Right ventricle myocardium superior (tissue), 1 donor: Measurements from ENCODE around the gene ANKS1B. TPM values are rescaled to one million over a fixed set of nuclear protein-coding genes. Genes with fewer than 3 reads are reported as not detected.

ENCODE experiments used
- ATAC-seq: fragments of 200-7000 bp; cut with Tn5 transposase; one replicate; pipeline ENCODE4 v1.9.1; 2020; ENCODE audit warnings: mild to moderate bottlenecking; ENCODE audit not compliant: poor library complexity
- DNase-seq: peaks from one replicate; pipeline ENCODE4 v3.0.0-alpha.2; 2020
- intact Hi-C: fragments of 100-400 bp; cut with DNase I; formaldehyde crosslinking; loops from one replicate; pipeline ENCODE4 v1.11.2; 2022
- total RNA-seq: library from RNA; stranded (reverse); fragmentation: NEBNext Ultra II Directional; extraction: Animal tissue kit (Norgen Biotek cat#: 25700); gene quantifications from one replicate; pipeline ENCODE4 v1.2.1, GENCODE V29; 2021
- donor health status: DM: no; HTN: yes; CAD: no; lungs with severe emphysema.

The ANKS1B gene
- total RNA-seq, 1 donor from 2014 or later, result 1.2 TPM

- DNase-seq, result no peak
- intact Hi-C loops, result no loop called here
- no peak for ATAC-seq
Observed at GRCh38 chr12:98821232-98821631, 1163.5 kb downstream of the ANKS1B start.

GRCh38 chr12:98819821-98820404 lies 1164.8 kb downstream of the ANKS1B start:
- intact Hi-C loops, result no loop called here
- no peak for ATAC-seq
- no peak for DNase-seq

- ATAC-seq, result no peak
Observed at GRCh38 chr12:98819071-98819470, 1165.7 kb downstream of the ANKS1B start.

GRCh38 chr12:98818239-98818638 lies 1166.5 kb downstream of the ANKS1B start:
- no peak for DNase-seq
- intact Hi-C loops, result no loop called here
- ATAC-seq, result no peak

More at GRCh38 chr12:98819071-98819470, 1165.7 kb downstream of the ANKS1B start:
- intact Hi-C loops, result no loop called here
- DNase-seq, result no peak

GRCh38 chr12:98817742-98818141 lies 1167.0 kb downstream of the ANKS1B start:
- DNase-seq, result no peak
- ATAC-seq, result no peak
- intact Hi-C loops, result no loop called here

GRCh38 chr12:98816720-98817119 lies 1168.0 kb downstream of the ANKS1B start:
- DNase-seq, result no peak
- intact Hi-C loops, result no loop called here
- no peak for ATAC-seq

GRCh38 chr12:98814254-98814653 lies 1170.5 kb downstream of the ANKS1B start:
- ATAC-seq (no peak), DNase-seq (no peak)
- intact Hi-C loops, result no loop called here

GRCh38 chr12:98812225-98812624 lies 1172.5 kb downstream of the ANKS1B start:
- ATAC-seq (no peak), DNase-seq (no peak)
- intact Hi-C loops, result no loop called here

- intact Hi-C loops, result no loop called here
- DNase-seq (no peak), ATAC-seq (no peak)
Observed at GRCh38 chr12:98808243-98808875, 1176.4 kb downstream of the ANKS1B start.

GRCh38 chr12:98807187-98807586 lies 1177.5 kb downstream of the ANKS1B start:
- intact Hi-C loops, result no loop called here
- DNase-seq (no peak), ATAC-seq (no peak)

GRCh38 chr12:98803468-98804209 lies 1181.1 kb downstream of the ANKS1B start:
- intact Hi-C loops, result no loop called here
- DNase-seq, result no peak
- no peak for ATAC-seq

GRCh38 chr12:98799822-98800221 lies 1184.9 kb downstream of the ANKS1B start:
- intact Hi-C loops, result no loop called here
- ATAC-seq (no peak), DNase-seq (no peak)

GRCh38 chr12:98799146-98799810 lies 1185.5 kb downstream of the ANKS1B start:
- ATAC-seq (no peak), DNase-seq (no peak)
- intact Hi-C loops, result no loop called here

- no peak for ATAC-seq
- intact Hi-C loops, result no loop called here
- DNase-seq, result no peak
Observed at GRCh38 chr12:98797200-98797599, 1187.5 kb downstream of the ANKS1B start.

GRCh38 chr12:98796745-98797144 lies 1188.0 kb downstream of the ANKS1B start:
- ATAC-seq (no peak), DNase-seq (no peak)
- intact Hi-C loops, result no loop called here

- intact Hi-C loops, result no loop called here
- ATAC-seq (no peak), DNase-seq (no peak)
Observed at GRCh38 chr12:98793121-98793520, 1191.6 kb downstream of the ANKS1B start.

GRCh38 chr12:98791406-98791805 lies 1193.3 kb downstream of the ANKS1B start:
- ATAC-seq, result no peak
- no peak for DNase-seq
- intact Hi-C loops, result no loop called here

- no peak for ATAC-seq
- intact Hi-C loops, result no loop called here
- no peak for DNase-seq
Observed at GRCh38 chr12:98788396-98788795, 1196.3 kb downstream of the ANKS1B start.

- DNase-seq (no peak), ATAC-seq (no peak)
- intact Hi-C loops, result no loop called here
Observed at GRCh38 chr12:98786653-98787052, 1198.1 kb downstream of the ANKS1B start.

GRCh38 chr12:98783420-98783819 lies 1201.3 kb downstream of the ANKS1B start:
- no peak for DNase-seq
- intact Hi-C loops, result no loop called here
- ATAC-seq, result no peak
